ENCODE results near the gene CLN6.

CLN6 gene

DNA sequence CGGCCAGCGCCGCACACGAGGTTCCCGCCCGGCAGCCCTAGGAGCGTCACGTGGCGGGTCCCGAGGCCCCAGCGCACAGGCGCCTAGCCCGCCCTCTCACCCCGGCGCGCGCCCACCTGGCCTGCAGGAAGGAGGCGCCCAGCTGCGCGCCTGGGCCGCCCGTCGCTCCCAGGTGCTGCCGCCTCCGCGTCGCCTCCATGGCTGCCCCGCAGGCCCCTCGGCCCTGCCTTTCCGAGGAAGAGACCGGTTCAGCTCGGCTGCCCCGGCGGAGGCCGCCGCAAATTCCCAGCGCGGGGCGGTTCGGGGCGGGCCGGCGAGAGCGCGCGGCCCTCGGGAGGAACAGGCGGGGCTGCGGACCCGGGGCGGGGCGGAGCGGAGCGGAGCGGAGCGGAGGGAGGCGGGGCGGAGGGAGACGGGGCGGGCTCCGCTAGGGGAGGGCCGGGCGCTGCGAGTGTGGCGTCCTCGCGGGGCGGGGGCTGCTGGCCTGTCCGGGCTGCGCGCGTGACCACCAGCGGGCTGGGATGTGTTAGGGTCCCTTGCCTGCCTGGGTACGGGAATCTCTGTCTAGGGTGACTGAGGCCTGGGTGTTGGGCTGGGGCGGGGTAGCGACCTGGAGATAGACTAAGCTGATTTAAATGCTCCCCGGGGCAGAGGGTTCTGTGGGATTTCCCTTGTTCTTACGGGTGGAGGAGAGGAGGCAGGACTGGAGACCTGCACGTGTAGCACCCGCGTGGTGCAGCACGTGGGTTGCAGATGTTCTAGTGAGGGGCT is at the start of gene CLN6:
Gene CLN6 (minus strand): TSS at position 343 of the 771 bp plus-strand sequence. CDS start 144 bp downstream, at position 199.
- H3K4me3 ChIP-seq (ENCODE audit: low read depth, low read length) = peak within 1 kb of the TSS; percentile 90
- TF ChIP-seq, protein P1, sequence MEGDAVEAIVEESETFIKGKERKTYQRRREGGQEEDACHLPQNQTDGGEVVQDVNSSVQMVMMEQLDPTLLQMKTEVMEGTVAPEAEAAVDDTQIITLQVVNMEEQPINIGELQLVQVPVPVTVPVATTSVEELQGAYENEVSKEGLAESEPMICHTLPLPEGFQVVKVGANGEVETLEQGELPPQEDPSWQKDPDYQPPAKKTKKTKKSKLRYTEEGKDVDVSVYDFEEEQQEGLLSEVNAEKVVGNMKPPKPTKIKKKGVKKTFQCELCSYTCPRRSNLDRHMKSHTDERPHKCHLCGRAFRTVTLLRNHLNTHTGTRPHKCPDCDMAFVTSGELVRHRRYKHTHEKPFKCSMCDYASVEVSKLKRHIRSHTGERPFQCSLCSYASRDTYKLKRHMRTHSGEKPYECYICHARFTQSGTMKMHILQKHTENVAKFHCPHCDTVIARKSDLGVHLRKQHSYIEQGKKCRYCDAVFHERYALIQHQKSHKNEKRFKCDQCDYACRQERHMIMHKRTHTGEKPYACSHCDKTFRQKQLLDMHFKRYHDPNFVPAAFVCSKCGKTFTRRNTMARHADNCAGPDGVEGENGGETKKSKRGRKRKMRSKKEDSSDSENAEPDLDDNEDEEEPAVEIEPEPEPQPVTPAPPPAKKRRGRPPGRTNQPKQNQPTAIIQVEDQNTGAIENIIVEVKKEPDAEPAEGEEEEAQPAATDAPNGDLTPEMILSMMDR (IDR thresholded peaks at IDR 0.05; ENCODE audit: borderline replicate concordance, insufficient read depth, low read depth, low read length) = no peak

DNA sequence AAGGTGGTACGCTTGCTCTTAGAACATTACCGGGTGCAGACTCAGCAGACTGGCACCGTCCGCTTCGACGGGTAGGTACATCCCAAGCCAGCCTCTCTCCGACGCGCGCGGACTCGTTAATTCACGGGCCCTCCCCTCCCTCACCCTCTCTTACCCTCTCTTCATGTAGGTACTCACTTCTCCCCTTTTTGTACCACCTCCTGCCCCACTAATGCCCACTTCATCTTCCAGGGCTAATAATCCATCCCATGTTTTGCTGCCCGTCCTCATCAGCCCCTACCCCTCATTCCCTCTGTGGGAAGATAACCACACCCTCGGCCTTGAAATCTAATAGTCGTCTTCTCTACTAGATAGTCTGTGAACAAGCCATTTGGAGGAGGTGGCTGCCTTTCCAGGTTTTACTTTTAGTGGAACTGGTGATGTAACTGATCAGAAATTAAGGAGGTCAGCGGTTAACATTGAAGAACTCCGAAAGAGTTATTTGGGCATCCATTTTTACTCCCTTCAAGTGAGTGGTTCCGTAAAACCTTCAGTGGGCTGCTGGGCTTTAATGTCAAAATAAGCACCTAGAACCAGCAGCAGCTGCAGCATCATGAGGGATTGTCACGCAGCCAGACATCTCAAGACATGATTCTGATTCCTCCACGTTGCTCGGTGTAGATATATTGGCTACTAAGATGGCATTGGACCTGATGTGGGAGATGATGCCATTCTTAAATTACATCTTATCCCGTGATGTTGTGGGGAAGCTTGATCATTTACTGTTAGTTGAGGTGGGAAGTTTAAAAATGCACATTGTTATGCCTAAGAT is 49.3 kb upstream of the CLN6 start:
- H3K4me3 ChIP-seq (ENCODE audit: low read depth, low read length) = peak overlapping the region; percentile 81
- TF ChIP-seq, protein P1 (IDR thresholded peaks at IDR 0.05; ENCODE audit: borderline replicate concordance, insufficient read depth, low read depth, low read length) = no peak

DNA sequence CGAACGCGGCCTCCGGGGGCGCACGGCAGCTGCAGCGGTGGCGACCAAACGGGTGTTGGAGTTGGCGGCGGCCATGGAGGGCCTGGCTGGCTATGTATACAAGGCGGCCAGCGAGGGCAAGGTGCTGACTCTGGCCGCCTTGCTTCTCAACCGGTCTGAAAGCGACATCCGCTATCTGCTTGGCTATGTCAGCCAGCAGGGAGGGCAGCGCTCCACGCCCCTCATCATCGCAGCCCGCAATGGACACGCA is 48.7 kb upstream of the CLN6 start:
- H3K4me3 ChIP-seq (ENCODE audit: low read depth, low read length) = peak overlapping the region; percentile 81
- TF ChIP-seq, protein P1 (IDR thresholded peaks at IDR 0.05; ENCODE audit: borderline replicate concordance, insufficient read depth, low read depth, low read length) = peak; percentile 69

DNA sequence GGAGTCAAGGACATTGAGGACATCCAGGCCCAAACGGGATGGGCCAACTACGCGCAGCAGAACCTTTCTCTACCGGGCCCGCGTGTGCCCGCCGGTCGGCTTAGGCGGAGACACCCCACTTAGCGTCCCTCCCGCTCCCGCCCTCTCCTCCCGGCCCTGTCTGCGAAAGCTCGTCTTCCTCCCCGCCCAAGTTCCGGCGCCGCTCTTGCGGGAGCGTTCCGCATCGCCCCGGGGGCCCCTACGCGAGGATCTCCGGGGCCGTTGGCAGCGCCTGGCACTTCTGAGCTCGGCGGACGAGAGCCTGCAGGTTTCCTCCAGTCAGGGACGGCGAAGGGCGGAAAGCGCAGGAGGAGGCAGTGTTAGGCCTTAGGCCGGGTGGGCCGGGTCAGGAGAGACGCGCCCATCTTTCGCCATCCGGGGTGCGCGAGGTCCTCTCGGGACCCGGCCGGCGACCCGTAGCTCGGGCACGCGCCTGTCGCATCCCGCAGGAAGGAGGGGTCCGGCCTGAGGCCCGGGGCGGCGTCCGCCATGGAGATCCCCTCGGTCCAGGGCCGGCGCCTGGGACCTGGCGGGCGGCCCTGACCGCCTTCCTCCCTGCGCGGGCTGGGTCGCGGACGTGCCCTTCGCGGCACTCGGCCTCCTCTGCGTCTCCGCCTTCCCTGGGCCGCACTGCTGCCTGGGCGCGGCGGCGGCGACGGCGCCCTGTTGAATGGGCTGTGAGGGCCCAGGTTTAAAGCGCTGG is 48.2 kb upstream of the CLN6 start, which contains the start of gene FEM1B:
Gene FEM1B (plus strand): TSS at position 143 of the 742 bp plus-strand sequence. CDS start 673 bp downstream, outside the sequence.
- H3K4me3 ChIP-seq (ENCODE audit: low read depth, low read length) = peak within 1 kb of the TSS; percentile 81
- TF ChIP-seq, protein P1 (IDR thresholded peaks at IDR 0.05; ENCODE audit: borderline replicate concordance, insufficient read depth, low read depth, low read length) = no peak

DNA sequence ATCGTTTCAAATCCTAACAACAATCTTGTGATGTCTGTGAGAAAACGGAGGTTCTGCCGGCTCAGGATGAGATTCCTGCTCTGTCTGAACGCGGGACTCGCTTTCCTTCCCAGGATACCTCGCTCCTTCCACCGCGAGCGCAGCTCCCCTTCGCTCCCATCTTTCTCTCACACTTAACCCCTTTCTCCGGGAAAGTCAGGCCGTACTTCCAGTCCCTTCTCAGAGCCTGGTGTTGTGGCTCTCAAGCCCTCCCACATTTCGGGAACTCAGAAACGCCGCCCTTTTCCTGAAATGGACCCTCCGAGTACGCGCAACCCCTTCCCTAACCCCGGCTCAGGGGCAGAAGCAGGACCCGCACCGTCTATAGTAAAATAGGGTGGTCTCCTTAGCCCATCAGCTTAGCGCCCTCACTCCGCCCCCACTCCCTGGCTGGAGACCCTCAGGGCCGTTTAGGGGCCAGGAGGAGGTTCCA is 47.6 kb upstream of the CLN6 start:
- peak overlapping the region; percentile 81 for H3K4me3 ChIP-seq (ENCODE audit: low read depth, low read length)

DNA sequence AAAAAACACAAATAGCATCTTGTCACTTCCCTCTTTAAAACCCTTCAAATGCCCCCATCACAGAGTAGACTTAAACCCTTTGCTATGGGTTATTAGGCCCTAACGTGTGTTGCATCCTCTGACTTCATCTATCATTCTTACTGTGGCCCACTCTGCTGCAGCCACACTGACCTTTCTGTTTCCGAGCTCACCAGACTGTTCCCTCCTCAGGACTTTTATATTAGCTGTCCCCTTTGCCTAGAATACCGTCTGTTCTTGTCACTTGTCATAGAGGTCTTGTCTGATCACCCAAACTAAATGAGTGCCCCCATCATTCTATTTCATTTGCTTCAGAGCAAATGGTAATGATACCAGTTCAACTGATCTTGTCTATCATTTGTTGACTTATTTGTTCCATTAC is 47.1 kb upstream of the CLN6 start:
- TF ChIP-seq, protein P1 (IDR thresholded peaks at IDR 0.05; ENCODE audit: borderline replicate concordance, insufficient read depth, low read depth, low read length) = no peak
- H3K4me3 ChIP-seq (ENCODE audit: low read depth, low read length) = peak overlapping the region; percentile 81

More for the DNA sequence above, 47.6 kb upstream of the CLN6 start:
- TF ChIP-seq, protein P1 (IDR thresholded peaks at IDR 0.05; ENCODE audit: borderline replicate concordance, insufficient read depth, low read depth, low read length) = no peak
